CD4-positive, alpha-beta T cell (primary cell): ENCODE measurements around the gene MLXIPL. TPM values are rescaled to one million over a fixed set of nuclear protein-coding genes. Genes with fewer than 3 reads are reported as not detected.
"Not testable (repeated sequence)": the region's sequence is repeated elsewhere in the genome, so short reads cannot be mapped to it uniquely, and the experiment has no call there.

ENCODE experiments used
- ATAC-seq: fragments of 200-7000 bp; cut with Tn5 transposase; one replicate; pipeline ENCODE4 v1.10.0; 2022; ENCODE audit warnings: mild to moderate bottlenecking; ENCODE audit not compliant: poor library complexity
- CTCF ChIA-PET: fragments of 350-600 bp; sonication (Branson Sonifier 250); formaldehyde crosslinking; loops from one replicate; lab custom pipeline; 2021; ENCODE audit warnings: antibody characterized with exemption, inconsistent platforms; lab: Charles Lee
- POLR2A ChIA-PET: fragments of 350-600 bp; sonication (Branson Sonifier 250); formaldehyde crosslinking; loops from one replicate; lab custom pipeline; 2021; ENCODE audit warnings: antibody characterized with exemption, inconsistent platforms; lab: Charles Lee
- DNase-seq, 14 experiments: peaks; one replicate each; pipeline ENCODE4 v3.0.0-alpha.2; 2013 to 2020; ENCODE audit warnings: mixed read lengths in 2 of 14
- H3K27ac ChIP-seq, 2 donors: one replicate each; pipeline versions ENCODE4 v1.5.1 to v1.7.0; 2013; ENCODE audit warnings: low read length in 2 of 2, low read depth in 1 of 2, mild to moderate bottlenecking in 1 of 2
- H3K27me3 ChIP-seq, 2 experiments: 1 replicate in 1 of 2; 2 replicates in 1 of 2; pipeline versions ENCODE4 v1.6.1 to v1.7.0; 2013; ENCODE audit warnings: low read length in 2 of 2, control low read depth in 1 of 2, mild to moderate bottlenecking in 1 of 2, moderate library complexity in 1 of 2; ENCODE audit not compliant: insufficient read depth in 2 of 2, control insufficient read depth in 1 of 2
- H3K36me3 ChIP-seq: one replicate; pipeline ENCODE4 v1.6.1; 2013; ENCODE audit warnings: low read length, control low read depth; ENCODE audit not compliant: insufficient read depth
- H3K4me1 ChIP-seq: one replicate; pipeline ENCODE4 v1.6.1; 2013; ENCODE audit warnings: low read length, control low read depth; ENCODE audit not compliant: insufficient read depth
- H3K4me3 ChIP-seq: one replicate; pipeline ENCODE4 v1.5.1; 2013; ENCODE audit warnings: mild to moderate bottlenecking, low read length, moderate library complexity
- H3K9me3 ChIP-seq, 2 experiments: 1 replicate in 1 of 2; 2 replicates in 1 of 2; pipeline versions ENCODE4 v1.6.1 to v1.7.0; 2013; ENCODE audit warnings: low read length in 2 of 2, mild to moderate bottlenecking in 2 of 2, control low read depth in 1 of 2, moderate library complexity in 1 of 2; ENCODE audit not compliant: control insufficient read depth in 1 of 2, insufficient read depth in 1 of 2
- H3K27ac Mint-ChIP-seq: one replicate; pipeline ENCODE4 v1.8.0; 2020; ENCODE audit warnings: mixed read lengths
- H3K27me3 Mint-ChIP-seq: one replicate; pipeline ENCODE4 v1.8.0; 2021; ENCODE audit warnings: mixed read lengths
- H3K36me3 Mint-ChIP-seq: one replicate; pipeline ENCODE4 v1.8.0; 2021; ENCODE audit warnings: low read depth, mixed read lengths
- H3K4me1 Mint-ChIP-seq: one replicate; pipeline ENCODE4 v1.8.0; 2021; ENCODE audit warnings: low read depth, mixed read lengths
- H3K4me3 Mint-ChIP-seq: one replicate; pipeline ENCODE4 v1.8.0; 2020; ENCODE audit warnings: mild to moderate bottlenecking, mixed read lengths
- H3K9me3 Mint-ChIP-seq: one replicate; pipeline ENCODE4 v1.8.0; 2020; ENCODE audit warnings: mixed read lengths
- intact Hi-C, 2 experiments: fragments of 100-400 bp; cut with DNase I in 1 of 2; cut with micrococcal nuclease in 1 of 2; formaldehyde crosslinking; loops; one replicate each; pipeline versions ENCODE4 v1.15.1 to v1.9.0; 2023 to 2025; cut with DNase I, micrococcal nuclease
- total RNA-seq, 174 experiments: library from RNA in 2 of 174; stranded (reverse) in 2 of 174; gene quantifications; one replicate each; pipeline ENCODE4 v1.2.3 and lab custom pipeline; 2021 to 2026
- TF ChIP-seq, protein P1 (sequence below): fragments of 200-600 bp; IDR thresholded peaks from one replicate; pipeline ENCODE4 v1.8.0; 2022; ENCODE audit warnings: antibody characterized with exemption, mild to moderate bottlenecking

Gene MLXIPL
- total RNA-seq, 2 experiments from 2014 or later: not detected

- CTCF ChIA-PET: interaction anchor here (0.7 kb wide), 1 partner anchor 125 kb away, joined by 4 read pairs; no protein-coding TSS in a partner anchor
These were observed 14.2 kb downstream of the MLXIPL start for GRCh38 chr7:73610105-73610504.

DNA sequence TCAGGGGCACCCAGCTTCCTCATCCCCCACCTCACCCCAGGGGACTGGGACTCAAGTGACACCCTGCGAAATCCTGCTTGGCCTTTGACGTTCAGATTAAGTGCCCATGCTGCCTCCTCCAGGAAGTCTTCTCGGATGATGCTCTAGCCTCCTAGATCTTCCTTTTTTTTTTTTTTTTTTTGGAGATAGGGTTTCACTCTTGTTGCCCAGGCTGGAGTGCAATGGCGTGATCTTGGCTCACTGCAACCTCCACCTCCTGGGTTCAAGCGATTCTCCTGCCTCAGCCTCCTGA, 16.7 kb downstream of the MLXIPL start:
- peaks cover 15 to 16% of the 10 kb centered on the region in 2 experiments for H3K27me3 ChIP-seq
- H3K27me3 Mint-ChIP-seq: peaks cover 38% of the 10 kb centered on the region
- H3K4me1 ChIP-seq, H3K4me3 ChIP-seq, H3K27ac Mint-ChIP-seq, H3K36me3 Mint-ChIP-seq, H3K27ac ChIP-seq, H3K4me3 Mint-ChIP-seq, H3K9me3 Mint-ChIP-seq, DNase-seq, ATAC-seq, H3K4me1 Mint-ChIP-seq, H3K36me3 ChIP-seq, H3K9me3 ChIP-seq: not testable (repeated sequence)
- CTCF ChIA-PET: interaction anchor here (0.8 to 4.4 kb wide), 13 partner anchors 13 to 235 kb away, joined by 3 to 49 read pairs (median 5); partner anchors contain the start of genes ABHD11, METTL27 and VPS37D
- intact Hi-C loops: loop anchor here (1.0 to 2.0 kb wide), 5 partner anchors 59 to 248 kb away; partner anchors contain the start of gene VPS37D (in 1 of the 2)
- POLR2A ChIA-PET: interaction anchor here (1.4 kb wide), 2 partner anchors 20 to 127 kb away, joined by 3 to 5 read pairs; no protein-coding TSS in a partner anchor

More at GRCh38 chr7:73610105-73610504, 14.2 kb downstream of the MLXIPL start:
- Mint-ChIP-seq H3K36me3 (no peaks in the 10 kb centered on the region), H3K4me1 (no peaks in the 10 kb centered on the region), H3K9me3 (no peaks in the 10 kb centered on the region), H3K27me3 (peaks cover 53% of the 10 kb centered on the region), H3K4me3 (no peak overlapping the region), H3K27ac (no peak overlapping the region)
- no peak overlapping the region for H3K27ac ChIP-seq
- H3K36me3 ChIP-seq: no peaks in the 10 kb centered on the region
- H3K27me3 ChIP-seq: peaks cover 16 to 20% of the 10 kb centered on the region in 2 experiments
- DNase-seq: no peak
- no peak overlapping the region for H3K4me3 ChIP-seq
- peaks cover 0 to 6% of the 10 kb centered on the region in 2 experiments for H3K9me3 ChIP-seq
- TF ChIP-seq, protein P1, sequence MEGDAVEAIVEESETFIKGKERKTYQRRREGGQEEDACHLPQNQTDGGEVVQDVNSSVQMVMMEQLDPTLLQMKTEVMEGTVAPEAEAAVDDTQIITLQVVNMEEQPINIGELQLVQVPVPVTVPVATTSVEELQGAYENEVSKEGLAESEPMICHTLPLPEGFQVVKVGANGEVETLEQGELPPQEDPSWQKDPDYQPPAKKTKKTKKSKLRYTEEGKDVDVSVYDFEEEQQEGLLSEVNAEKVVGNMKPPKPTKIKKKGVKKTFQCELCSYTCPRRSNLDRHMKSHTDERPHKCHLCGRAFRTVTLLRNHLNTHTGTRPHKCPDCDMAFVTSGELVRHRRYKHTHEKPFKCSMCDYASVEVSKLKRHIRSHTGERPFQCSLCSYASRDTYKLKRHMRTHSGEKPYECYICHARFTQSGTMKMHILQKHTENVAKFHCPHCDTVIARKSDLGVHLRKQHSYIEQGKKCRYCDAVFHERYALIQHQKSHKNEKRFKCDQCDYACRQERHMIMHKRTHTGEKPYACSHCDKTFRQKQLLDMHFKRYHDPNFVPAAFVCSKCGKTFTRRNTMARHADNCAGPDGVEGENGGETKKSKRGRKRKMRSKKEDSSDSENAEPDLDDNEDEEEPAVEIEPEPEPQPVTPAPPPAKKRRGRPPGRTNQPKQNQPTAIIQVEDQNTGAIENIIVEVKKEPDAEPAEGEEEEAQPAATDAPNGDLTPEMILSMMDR: no peak
- no peak for ATAC-seq
- intact Hi-C loops: no loop called here
- peaks cover 8% of the 10 kb centered on the region for H3K4me1 ChIP-seq
- POLR2A ChIA-PET: no interaction called here

DNA sequence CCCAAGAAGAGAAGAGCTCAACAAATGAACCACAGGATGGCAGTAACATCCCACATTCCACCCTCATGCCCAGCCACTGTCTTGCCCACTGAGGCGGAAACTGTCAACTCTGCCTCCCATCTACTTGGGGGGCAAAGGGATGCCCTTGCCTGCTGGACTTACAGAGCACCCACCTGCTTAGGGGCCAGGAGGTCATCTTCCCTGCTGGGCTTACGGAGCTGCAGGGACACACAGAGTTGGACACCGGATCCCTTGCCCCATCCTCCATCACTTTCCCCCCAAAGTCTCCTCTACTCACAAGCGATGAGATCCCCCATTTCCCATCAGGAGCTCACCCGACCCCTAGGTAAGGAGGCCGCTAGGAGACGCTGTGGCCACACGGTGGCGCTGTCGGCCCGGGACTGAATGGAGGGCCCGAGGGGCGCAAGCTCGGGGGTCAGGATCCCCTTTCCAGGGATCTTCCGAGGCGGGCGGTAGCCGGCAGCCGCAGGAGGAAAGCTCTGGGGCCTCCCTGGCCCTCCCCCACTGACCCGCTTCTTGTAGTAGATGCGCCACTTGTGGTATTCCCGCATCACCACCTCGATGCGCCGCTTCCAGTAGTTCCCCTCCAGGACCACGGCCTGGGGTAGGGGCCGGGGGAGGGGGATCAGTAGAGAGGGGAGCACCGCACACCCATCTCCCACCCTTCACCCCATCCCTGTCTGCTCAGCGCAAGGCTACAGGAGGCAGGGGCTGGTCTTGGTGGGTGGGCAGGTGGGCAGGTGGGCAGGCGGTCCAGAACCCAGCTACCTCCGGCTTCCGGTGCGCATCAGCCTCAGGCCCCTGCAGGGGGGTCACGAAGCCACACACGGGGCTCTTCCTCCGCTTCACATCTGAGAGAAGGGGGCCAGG, 17.3 kb downstream of the MLXIPL start:
- Mint-ChIP-seq H3K27me3 (peaks cover 36% of the 10 kb centered on the region), H3K4me3 (no peak overlapping the region), H3K27ac (no peak overlapping the region), H3K4me1 (no peaks in the 10 kb centered on the region), H3K36me3 (no peaks in the 10 kb centered on the region), H3K9me3 (no peaks in the 10 kb centered on the region)
- DNase-seq (peak; percentile 45 to 80 (median 60)), ATAC-seq (peak; percentile 86)
- peaks cover 8% of the 10 kb centered on the region for H3K4me1 ChIP-seq
- no peak overlapping the region for H3K4me3 ChIP-seq
- TF ChIP-seq, protein P1: peak; percentile 97
- CTCF ChIA-PET: interaction anchor here (0.6 to 4.4 kb wide), 19 partner anchors 14 to 235 kb away, joined by 3 to 49 read pairs (median 4); partner anchors contain the start of genes ABHD11, METTL27, TBL2 and VPS37D
- no peak overlapping the region for H3K27ac ChIP-seq
- H3K9me3 ChIP-seq: peaks cover 0 to 10% of the 10 kb centered on the region in 2 experiments
- POLR2A ChIA-PET: interaction anchor here (0.6 to 1.4 kb wide), 3 partner anchors 19 to 127 kb away, joined by 3 to 5 read pairs (median 3); no protein-coding TSS in a partner anchor
- no peaks in the 10 kb centered on the region for H3K36me3 ChIP-seq
- intact Hi-C loops: loop anchor here (1.0 to 2.0 kb wide), 5 partner anchors 60 to 248 kb away; partner anchors contain the start of gene VPS37D (in 1 of the 2)
- H3K27me3 ChIP-seq: peaks cover 14% of the 10 kb centered on the region in 2 experiments
